ENCODE results near the gene ATXN3. TPM values are rescaled to one million over a fixed set of nuclear protein-coding genes. Genes with fewer than 3 reads are reported as not detected.
A peak's percentile ranks its signal among the peaks of the same experiment; 100 is the strongest.

ATXN3 gene
- total and polyA plus RNA-seq, 8 donors: 8.0 to 34.0 (median 13.0) TPM

- Histone ChIP-seq H3K27me3 (no peaks in the 10 kb centered on the region), H3K9me3 (no peaks in the 10 kb centered on the region), H3K36me3 (no peaks in the 10 kb centered on the region), H3K4me1 (peaks cover 6 to 31% (median 14%) of the 10 kb centered on the region in 3 donors), H3K27ac (peak within 1 kb of the TSS; percentile 74 to 100 (median 98)), H3K4me3 (peak within 1 kb of the TSS; percentile 61 to 81 (median 68))
- DNase-seq: peak; percentile 92 to 97 (median 94)
- peak; percentile 92 to 97 (median 94) for ATAC-seq
- 1% methylated on average over 57 of the region's 57 CpGs for WGBS, 2 donors
- no peak for FAIRE-seq
- no peak for TF ChIP-seq CTCF (IDR thresholded peaks at IDR 0.05)
- intact Hi-C loops (cut with DNase I): no loop called here
Measured at GRCh38 chr14:92039719-92040430, 66.5 kb downstream of the ATXN3 start, which contains the start of gene TRIP11. Gene TRIP11 (minus strand): TSS chr14:92040059. CDS start chr14:92039685, 374 bp downstream.

DNA sequence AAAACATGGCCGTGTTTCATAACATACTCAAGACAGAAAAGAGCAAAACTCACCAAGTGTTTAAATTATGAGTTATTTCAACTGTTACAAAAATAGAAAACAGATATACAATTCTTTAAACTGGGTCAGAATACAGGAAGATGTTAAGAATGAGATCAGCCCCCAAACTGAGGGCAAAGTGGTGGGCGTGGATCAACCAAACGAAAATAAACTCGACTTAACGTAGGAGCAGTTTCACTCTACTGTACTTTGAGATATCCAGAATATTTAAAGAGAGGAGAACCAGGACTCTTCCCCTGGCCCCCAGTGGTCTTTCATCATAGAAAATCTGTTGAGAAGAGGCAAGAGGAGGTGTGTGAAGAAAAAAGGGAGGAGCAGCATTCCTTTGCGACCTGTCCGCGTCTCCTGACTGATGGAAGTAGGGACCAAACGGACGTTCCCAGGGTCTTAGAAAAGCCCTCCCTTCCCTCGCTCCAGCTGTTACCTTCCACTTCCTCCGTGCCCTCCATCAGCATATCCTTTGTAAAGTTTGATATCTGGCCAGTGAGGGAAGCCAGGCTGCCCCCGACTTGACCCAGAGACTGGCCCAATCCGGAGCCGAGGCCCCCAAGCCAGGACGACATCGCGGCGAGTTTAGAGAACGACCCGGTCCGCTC is 67.2 kb downstream of the ATXN3 start:
- DNase-seq: peak in 1 of 6 donors; percentile 57
- FAIRE-seq: no peak
- no peaks in the 10 kb centered on the region for H3K9me3 ChIP-seq
- H3K4me3 ChIP-seq: peak overlapping the region; percentile 61 to 81 (median 68)
- H3K36me3 ChIP-seq: no peaks in the 10 kb centered on the region
- TF ChIP-seq CTCF (IDR thresholded peaks at IDR 0.05): no peak
- H3K27ac ChIP-seq: peak overlapping the region; percentile 74 to 100 (median 98)
- intact Hi-C loops (cut with DNase I): no loop called here
- peaks cover 9 to 35% (median 15%) of the 10 kb centered on the region in 3 donors for H3K4me1 ChIP-seq
- H3K27me3 ChIP-seq: no peaks in the 10 kb centered on the region
- WGBS, 2 donors: 0% methylated on average over 22 of the region's 22 CpGs
- ATAC-seq: peak; percentile 25 to 55 (median 44)

DNA sequence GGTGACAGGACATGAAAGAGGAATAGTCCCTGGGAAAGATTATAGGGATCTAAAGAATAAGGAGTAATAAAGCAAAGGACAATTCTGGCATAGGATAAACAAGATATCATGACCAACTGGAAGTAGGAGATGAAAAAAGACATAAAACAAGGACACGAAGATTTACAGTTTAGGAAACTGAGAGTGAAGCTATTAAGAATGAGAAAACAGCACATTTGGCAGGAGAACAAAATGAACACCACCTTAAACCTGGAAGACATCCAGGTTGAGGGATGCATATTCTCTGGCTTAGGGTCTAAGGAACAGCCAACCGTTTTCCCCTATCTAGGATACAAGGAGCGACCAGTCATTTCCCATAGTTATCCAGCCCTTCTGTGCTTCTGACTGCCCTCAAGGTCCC is 68.4 kb downstream of the ATXN3 start:
- 5 to 12% methylated on average over 3 of the region's 3 CpGs for WGBS, 2 donors
- H3K27ac ChIP-seq: peak overlapping the region in 2 of 4 donors; percentile 98 to 100
- H3K4me3 ChIP-seq: peak overlapping the region in 3 of 4 donors; percentile 61 to 81 (median 68)
- peaks cover 15 to 42% (median 22%) of the 10 kb centered on the region in 3 donors for H3K4me1 ChIP-seq
- intact Hi-C loops (cut with DNase I): no loop called here
- ATAC-seq (no peak), FAIRE-seq (no peak), DNase-seq (no peak)
- no peaks in the 10 kb centered on the region for H3K9me3 ChIP-seq
- H3K36me3 ChIP-seq: no peaks in the 10 kb centered on the region
- H3K27me3 ChIP-seq: no peaks in the 10 kb centered on the region
- TF ChIP-seq CTCF (IDR thresholded peaks at IDR 0.05): no peak

DNA sequence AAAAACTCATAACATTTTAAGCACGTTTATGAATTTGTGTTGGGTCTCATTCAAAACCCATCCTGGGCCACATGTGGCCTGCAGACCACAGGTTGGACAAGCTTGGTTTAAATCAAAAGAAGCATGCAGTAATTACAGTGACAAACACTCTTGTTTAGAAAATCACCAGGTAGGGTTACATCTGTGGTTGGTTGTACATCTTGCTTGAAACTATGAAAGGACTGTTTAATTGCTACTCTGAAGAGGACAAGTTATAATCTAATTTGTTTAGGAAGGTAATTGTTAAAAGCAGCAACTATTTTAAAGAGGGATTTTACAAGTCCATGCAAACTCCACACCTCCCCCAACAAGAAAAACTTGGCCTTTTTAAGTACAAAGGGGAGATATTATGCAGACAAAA is 70.5 kb downstream of the ATXN3 start:
- H3K27ac ChIP-seq: peak overlapping the region in 2 of 4 donors; percentile 79 to 83
- intact Hi-C loops (cut with DNase I): no loop called here
- H3K4me1 ChIP-seq: peaks cover 19 to 45% (median 27%) of the 10 kb centered on the region in 3 donors
- WGBS, 2 donors: 7 to 24% methylated on average over 1 of the region's 1 CpG
- no peak for FAIRE-seq
- H3K36me3 ChIP-seq: peaks cover 0 to 1% (median 0%) of the 10 kb centered on the region in 3 donors
- H3K9me3 ChIP-seq: no peaks in the 10 kb centered on the region
- peak overlapping the region in 2 of 4 donors; percentile 2 to 35 for H3K4me3 ChIP-seq
- no peak for TF ChIP-seq CTCF (IDR thresholded peaks at IDR 0.05)
- no peaks in the 10 kb centered on the region for H3K27me3 ChIP-seq
- no peak for DNase-seq
- ATAC-seq: no peak

Measured in pancreas (tissue), 10 donors.